HEK293T (cell line): ENCODE measurements around the gene CEND1.

Experiments
- CTCF ChIA-PET: fragments of 350-600 bp; formaldehyde crosslinking; extraction: SDS; loops from one replicate; lab custom pipeline; 2021; ENCODE audit warnings: antibody characterized with exemption, inconsistent platforms; lab: Yijun Ruan, JAX
- POLR2A ChIA-PET: fragments of 350-600 bp; formaldehyde crosslinking; extraction: SDS; loops from one replicate; lab custom pipeline; 2020; ENCODE audit warnings: antibody characterized with exemption, inconsistent platforms; lab: Yijun Ruan, JAX
- DNase-seq: peaks from one replicate; pipeline ENCODE4 v3.0.0; 2012; ENCODE audit warnings: mixed read lengths; ENCODE audit errors: extremely low spot score
- ARNT ChIP-seq: fragments of 450-650 bp; IDR thresholded peaks from 2 replicates; pipeline ENCODE4 v1.6.1; 2017; ENCODE audit warnings: mild to moderate bottlenecking
- BHLHE40 ChIP-seq: fragments of 450-650 bp; IDR thresholded peaks from 2 replicates; pipeline ENCODE4 v1.6.1; 2016; ENCODE audit warnings: mild to moderate bottlenecking, moderate library complexity, borderline replicate concordance
- CTBP1 ChIP-seq: fragments of 450-650 bp; IDR thresholded peaks from 2 replicates; pipeline ENCODE4 v1.6.1; 2016; ENCODE audit warnings: borderline replicate concordance
- ELF4 ChIP-seq: fragments of 450-650 bp; IDR thresholded peaks from 2 replicates; pipeline ENCODE4 v1.6.1; 2017; ENCODE audit warnings: antibody characterized with exemption
- FOXA1 ChIP-seq: fragments of 450-650 bp; IDR thresholded peaks from 2 replicates; pipeline ENCODE4 v1.6.1; 2016; ENCODE audit warnings: mild to moderate bottlenecking
- FOXK2 ChIP-seq: fragments of 450-650 bp; IDR thresholded peaks from 2 replicates; pipeline ENCODE4 v1.6.1; 2016; ENCODE audit warnings: mild to moderate bottlenecking
- FOXM1 ChIP-seq: fragments of 450-650 bp; IDR thresholded peaks from 2 replicates; pipeline ENCODE4 v1.6.1; 2017; ENCODE audit warnings: mild to moderate bottlenecking, borderline replicate concordance
- HDGF ChIP-seq: fragments of 450-650 bp; IDR thresholded peaks from 2 replicates; pipeline ENCODE4 v1.6.1; 2017; ENCODE audit warnings: antibody characterized with exemption, borderline replicate concordance
- L3MBTL2 ChIP-seq: fragments of 450-650 bp; conservative IDR thresholded peaks from 2 replicates; pipeline ENCODE4 v1.6.1; 2016; ENCODE audit warnings: mild to moderate bottlenecking
- LEF1 ChIP-seq: fragments of 450-650 bp; IDR thresholded peaks from 2 replicates; pipeline ENCODE4 v1.6.1; 2017; ENCODE audit warnings: mild to moderate bottlenecking, borderline replicate concordance
- NFRKB ChIP-seq: fragments of 450-650 bp; IDR thresholded peaks from 2 replicates; pipeline ENCODE4 v1.6.1; 2016; ENCODE audit warnings: mild to moderate bottlenecking, moderate library complexity
- PKNOX1 ChIP-seq: fragments of 450-650 bp; IDR thresholded peaks from 2 replicates; pipeline ENCODE4 v1.6.1; 2016
- SP1 ChIP-seq: fragments of 450-650 bp; IDR thresholded peaks from 2 replicates; pipeline ENCODE4 v1.6.1; 2017
- SUZ12 ChIP-seq: fragments of 450-650 bp; IDR thresholded peaks from 2 replicates; pipeline ENCODE4 v1.6.1; 2016; ENCODE audit warnings: mild to moderate bottlenecking
- TARDBP ChIP-seq: fragments of 450-650 bp; IDR thresholded peaks from 2 replicates; pipeline ENCODE4 v1.6.1; 2016
- ZNF384 ChIP-seq: fragments of 450-650 bp; IDR thresholded peaks from 2 replicates; pipeline ENCODE4 v1.6.1; 2016

Gene CEND1

GRCh38 chr11:836700-837099 is 46.8 kb upstream of the CEND1 start:
- CTCF ChIA-PET, result interaction anchor here (0.7 kb wide), 1 partner anchor 40 kb away, joined by 3 read pairs; no protein-coding TSS in a partner anchor
- DNase-seq, result no peak

GRCh38 chr11:836274-836673 is 46.4 kb upstream of the CEND1 start:
- CTCF ChIA-PET, result no interaction called here
- no peak for TF ChIP-seq ZNF384

More at GRCh38 chr11:836700-837099, 46.8 kb upstream of the CEND1 start:
- POLR2A ChIA-PET, result no interaction called here
- TF ChIP-seq CTBP1, result no peak
- no peak for TF ChIP-seq FOXK2
- no peak for TF ChIP-seq SP1
- no peak for TF ChIP-seq FOXM1
- no peak for TF ChIP-seq HDGF
- TF ChIP-seq NFRKB, result no peak
- TF ChIP-seq BHLHE40, result no peak
- TF ChIP-seq L3MBTL2, result no peak
- no peak for TF ChIP-seq PKNOX1
- TF ChIP-seq ZNF384, result no peak
- no peak for TF ChIP-seq FOXA1
- TF ChIP-seq TARDBP, result no peak

GRCh38 chr11:834371-835316 is 44.8 kb upstream of the CEND1 start:
- DNase-seq, result no peak
- no peak for TF ChIP-seq CTBP1
- TF ChIP-seq SUZ12, result no peak
- TF ChIP-seq L3MBTL2, result no peak
- TF ChIP-seq LEF1, result no peak
- no peak for TF ChIP-seq PKNOX1
- TF ChIP-seq NFRKB, result no peak
- no peak for TF ChIP-seq ZNF384
- no peak for TF ChIP-seq ELF4
- no peak for TF ChIP-seq BHLHE40
- no peak for TF ChIP-seq FOXA1
- TF ChIP-seq FOXM1, result no peak
- TF ChIP-seq ARNT, result no peak
- TF ChIP-seq HDGF, result no peak
- ChIA-PET CTCF (interaction anchor here (0.7 to 1.4 kb wide), 2 partner anchors 8 to 548 kb away, joined by 3 to 4 read pairs; partner anchors contain the start of gene TSPAN4), POLR2A (interaction anchor here (0.6 to 8.0 kb wide), 8 partner anchors 8 to 76 kb away, joined by 3 to 63 read pairs (median 4); partner anchors contain the start of genes CHID1, PNPLA2, POLR2L and RPLP2)

More at GRCh38 chr11:836274-836673, 46.4 kb upstream of the CEND1 start:
- POLR2A ChIA-PET, result no interaction called here
- no peak for DNase-seq

GRCh38 chr11:833849-834311 is 44.0 kb upstream of the CEND1 start:
- no peak for DNase-seq
- CTCF ChIA-PET, result interaction anchor here (0.7 to 1.4 kb wide), 2 partner anchors 9 to 549 kb away, joined by 3 to 4 read pairs; partner anchors contain the start of gene TSPAN4
- TF ChIP-seq LEF1 (no peak), FOXM1 (no peak), PKNOX1 (no peak)
- POLR2A ChIA-PET, result interaction anchor here (0.6 to 8.0 kb wide), 7 partner anchors 9 to 77 kb away, joined by 3 to 63 read pairs (median 5); partner anchors contain the start of genes CHID1, PNPLA2, POLR2L and RPLP2

GRCh38 chr11:833114-833791 is 43.4 kb upstream of the CEND1 start:
- ChIA-PET POLR2A (interaction anchor here (0.5 to 8.0 kb wide), 9 partner anchors 9 to 55 kb away, joined by 3 to 63 read pairs (median 5); partner anchors contain the start of genes PNPLA2, POLR2L, RPLP2 and TSPAN4), CTCF (interaction anchor here (1.4 kb wide), 1 partner anchor 10 kb away, joined by 4 read pairs; the partner anchor contains the start of gene TSPAN4)
- TF ChIP-seq CTBP1 (no peak), SUZ12 (no peak), ELF4 (no peak), FOXM1 (no peak), TARDBP (no peak), PKNOX1 (no peak)
- peak; percentile 51 for DNase-seq
